Sciatic nerve (tissue), 2 donors: ENCODE data around the gene PPP6C. TPM values are rescaled to one million over a fixed set of nuclear protein-coding genes. Genes with fewer than 3 reads are reported as not detected.
"Not testable (repeated sequence)": the region's sequence is repeated elsewhere in the genome, so short reads cannot be mapped to it uniquely, and the experiment has no call there.

Source experiments
- ATAC-seq: fragments of 200-7000 bp; cut with Tn5 transposase; one replicate; pipeline ENCODE4 v1.9.1; 2020; ENCODE audit warnings: mild to moderate bottlenecking, moderate library complexity
- DNase-seq: peaks from one replicate; pipeline ENCODE4 v3.0.0-alpha.2; 2020; ENCODE audit warnings: low spot score
- intact Hi-C: fragments of 100-400 bp; cut with DNase I; formaldehyde crosslinking; loops from one replicate; pipeline ENCODE4 v1.14.2; 2022
- total RNA-seq: library from RNA; stranded (reverse); fragmentation: NEBNext Ultra II Directional; extraction: Animal tissue kit (Norgen Biotek cat#: 25700); gene quantifications from one replicate; pipeline ENCODE4 v1.2.1, GENCODE V29; 2021
- donor health status: DM: no; HTN: no; CAD: no.
- donor health status: DM: no; HTN: no; CAD: no.

The PPP6C gene
- total RNA-seq: 37.3 TPM

DNA sequence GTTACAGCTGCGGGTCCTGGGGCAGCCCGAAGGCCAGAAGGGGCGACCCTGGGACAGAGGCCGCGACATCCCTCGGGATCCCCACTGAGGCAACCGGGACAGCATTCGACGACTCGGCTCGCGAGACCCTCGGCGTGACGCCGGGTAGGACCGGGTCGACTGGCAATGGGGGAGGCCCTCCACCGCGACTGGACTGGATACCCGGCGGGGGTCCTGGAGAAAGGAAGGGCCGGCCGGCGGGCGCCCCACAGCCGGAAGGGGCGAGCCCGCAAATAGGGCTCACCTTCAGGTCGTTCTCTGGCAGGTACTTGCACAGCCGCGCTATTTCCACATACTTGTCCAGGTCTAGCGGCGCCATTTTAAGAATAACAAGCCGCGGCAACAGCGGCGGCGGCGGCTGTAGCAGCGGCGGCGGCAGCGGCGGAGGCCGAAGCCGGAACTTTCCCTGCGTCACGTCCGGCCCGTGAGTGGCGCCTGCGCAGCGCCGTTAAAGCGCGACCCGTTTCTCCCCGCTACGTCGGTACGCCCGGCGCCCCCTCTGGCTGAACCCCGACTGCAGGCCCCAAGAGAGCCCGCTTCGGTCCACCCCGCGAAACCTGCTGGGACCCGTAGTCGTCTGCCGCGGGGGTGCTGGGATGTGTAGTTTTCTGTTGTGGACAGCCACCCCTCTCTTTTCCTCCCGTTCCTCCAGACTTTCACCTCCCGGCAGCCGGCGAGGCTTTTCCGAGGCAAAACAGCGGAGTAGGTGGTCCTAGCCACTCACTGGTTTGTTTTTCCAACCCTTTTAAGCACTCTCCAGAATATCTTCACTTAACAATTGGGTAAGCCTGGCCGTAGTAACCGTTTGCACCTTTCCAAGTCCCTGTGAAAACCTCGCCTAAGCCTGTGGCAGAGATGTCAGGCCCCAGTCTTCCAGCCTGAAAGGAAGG lies at the start of gene PPP6C:
TSS of gene PPP6C (minus strand) at position 443 of the 929 bp plus-strand sequence. CDS start at position 358, 85 bp downstream.
- intact Hi-C loops: no loop called here
- ATAC-seq (peak; percentile 99), DNase-seq (peak; percentile 99)

DNA sequence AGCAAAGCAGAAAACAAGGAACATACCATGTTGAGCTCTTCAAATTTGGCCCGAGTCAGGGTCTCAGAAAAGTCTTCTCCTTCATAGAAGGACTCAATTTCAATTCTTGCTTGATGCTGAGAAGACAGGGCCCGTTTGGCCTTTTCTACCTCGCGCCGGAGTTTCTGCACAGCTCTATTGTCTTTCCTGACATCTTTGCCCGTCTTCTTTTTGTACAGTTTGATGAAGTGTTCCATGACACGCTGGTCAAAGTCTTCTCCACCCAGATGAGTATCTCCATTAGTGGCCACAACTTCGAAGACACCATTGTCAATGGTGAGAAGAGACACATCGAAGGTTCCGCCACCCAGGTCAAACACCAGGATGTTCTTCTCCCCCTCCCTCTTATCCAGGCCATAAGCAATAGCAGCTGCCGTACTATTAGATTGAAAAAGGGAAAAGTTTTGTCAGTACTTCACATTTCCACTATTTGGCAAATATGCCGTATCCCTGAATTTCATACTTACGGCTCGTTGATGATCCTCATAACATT lies 49.4 kb upstream of the PPP6C start:
- intact Hi-C loops: no loop called here
- DNase-seq: no peak
- no peak for ATAC-seq

DNA sequence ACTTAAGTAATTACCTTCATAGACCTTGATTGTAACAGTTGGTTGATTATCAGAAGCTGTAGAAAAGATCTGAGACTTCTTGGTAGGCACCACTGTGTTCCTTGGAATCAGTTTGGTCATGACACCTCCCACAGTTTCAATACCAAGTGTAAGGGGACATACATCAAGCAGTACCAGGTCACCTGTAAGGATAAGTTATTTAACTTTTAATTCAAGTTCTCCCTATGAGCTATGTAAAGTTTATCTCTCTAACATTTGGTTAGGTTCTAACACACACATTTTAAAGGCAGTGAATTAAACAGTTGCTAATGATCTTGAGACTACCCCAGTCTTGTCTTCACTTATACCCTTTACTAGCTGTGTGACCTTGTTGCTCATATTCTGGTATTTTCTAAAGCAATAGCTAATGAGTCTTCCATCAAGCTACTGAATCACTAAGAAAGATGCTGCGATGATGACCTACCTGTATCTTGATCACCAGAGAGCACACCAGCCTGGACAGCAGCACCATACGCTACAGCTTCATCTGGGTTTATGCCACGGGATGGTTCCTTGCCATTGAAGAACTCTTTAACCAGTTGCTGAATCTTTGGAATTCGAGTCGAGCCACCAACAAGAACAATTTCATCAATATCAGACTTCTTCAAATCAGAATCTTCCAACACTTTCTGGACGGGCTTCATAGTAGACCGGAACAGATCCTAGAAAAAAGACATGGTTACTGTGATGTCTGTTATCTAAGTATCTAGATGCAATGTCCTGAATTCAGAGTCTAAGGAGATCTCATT lies 48.7 kb upstream of the PPP6C start:
- ATAC-seq: no peak
- no peak for DNase-seq
- intact Hi-C loops: no loop called here

DNA sequence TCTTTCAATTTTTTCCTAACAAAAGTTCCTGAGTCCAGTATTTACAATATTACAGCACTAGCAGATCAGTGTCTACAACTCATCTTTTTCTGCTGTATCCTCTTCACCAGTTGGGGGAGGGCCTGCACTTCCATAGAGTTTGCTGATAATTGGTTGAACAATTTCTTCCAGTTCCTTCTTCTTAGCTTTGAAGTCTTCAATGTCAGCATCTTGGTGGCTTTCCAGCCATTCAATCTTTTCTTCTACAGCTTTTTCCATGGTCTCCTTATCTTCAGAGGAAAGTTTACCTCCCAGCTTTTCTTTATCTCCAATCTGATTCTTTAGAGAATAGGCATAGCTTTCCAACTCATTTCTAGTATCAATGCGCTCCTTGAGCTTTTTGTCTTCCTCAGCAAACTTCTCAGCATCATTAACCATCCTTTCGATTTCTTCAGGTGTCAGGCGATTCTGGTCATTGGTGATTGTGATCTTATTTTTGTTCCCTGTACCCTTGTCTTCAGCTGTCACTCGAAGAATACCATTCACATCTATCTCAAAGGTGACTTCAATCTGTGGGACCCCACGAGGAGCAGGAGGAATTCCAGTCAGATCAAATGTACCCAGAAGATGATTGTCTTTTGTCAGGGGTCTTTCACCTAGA lies 47.0 kb upstream of the PPP6C start:
- ATAC-seq, intact Hi-C loops, DNase-seq: not testable (repeated sequence)

DNA sequence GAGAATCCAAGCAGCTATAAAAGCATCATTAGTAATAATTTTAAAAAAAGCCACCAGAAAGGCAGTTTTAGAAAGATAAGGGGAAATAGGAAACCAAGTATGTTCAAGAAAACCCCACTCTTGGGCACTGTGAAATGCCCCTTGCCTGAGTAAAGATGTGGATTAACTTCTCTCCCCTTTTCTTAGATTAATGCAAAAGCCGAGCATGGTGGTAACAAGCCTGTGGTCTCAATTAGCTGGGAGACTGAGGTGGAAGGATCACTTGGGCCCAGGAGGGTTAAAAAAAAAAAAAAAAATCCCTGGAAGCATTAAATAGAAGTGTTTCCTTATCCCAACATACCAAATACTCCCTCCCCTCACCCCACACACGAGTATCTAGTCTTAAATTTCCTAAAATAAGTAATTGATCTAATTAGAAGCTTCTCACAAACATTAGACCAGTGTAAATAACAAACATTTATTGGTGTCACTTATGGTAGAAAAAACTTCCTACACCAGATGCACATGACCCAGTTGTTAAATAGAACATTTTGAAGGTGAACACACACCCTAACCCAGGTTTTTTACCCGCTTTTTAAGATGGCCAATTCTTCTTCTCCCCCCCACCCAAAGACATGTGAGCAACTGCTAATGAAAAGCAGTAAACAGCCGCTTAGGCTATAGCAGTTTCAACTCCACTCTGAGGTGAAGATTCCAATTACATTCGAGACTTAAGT lies 46.4 kb upstream of the PPP6C start:
- intact Hi-C loops: no loop called here
- ATAC-seq: no peak

DNA sequence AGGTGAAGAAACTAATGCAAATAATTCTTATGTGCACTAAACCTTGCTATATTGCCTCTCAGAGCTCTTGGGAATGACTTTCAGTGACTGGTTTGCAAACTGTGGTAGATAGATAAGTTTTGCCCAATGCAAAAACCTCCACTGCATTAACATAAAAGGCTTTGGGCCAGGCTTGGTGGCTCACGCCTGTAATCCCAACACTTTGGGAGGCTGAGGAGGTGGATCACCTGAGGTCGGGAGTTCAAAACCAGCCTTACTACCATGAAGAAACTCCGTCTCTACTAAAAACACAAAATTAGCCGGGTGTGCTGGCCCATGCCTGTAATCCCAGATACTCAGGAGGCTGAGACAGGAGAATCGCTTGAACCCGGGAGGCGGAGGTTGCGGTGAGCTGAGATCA lies 44.5 kb upstream of the PPP6C start:
- DNase-seq, intact Hi-C loops, ATAC-seq: not testable (repeated sequence)

More for the DNA sequence above, 46.4 kb upstream of the PPP6C start:
- DNase-seq: no peak

DNA sequence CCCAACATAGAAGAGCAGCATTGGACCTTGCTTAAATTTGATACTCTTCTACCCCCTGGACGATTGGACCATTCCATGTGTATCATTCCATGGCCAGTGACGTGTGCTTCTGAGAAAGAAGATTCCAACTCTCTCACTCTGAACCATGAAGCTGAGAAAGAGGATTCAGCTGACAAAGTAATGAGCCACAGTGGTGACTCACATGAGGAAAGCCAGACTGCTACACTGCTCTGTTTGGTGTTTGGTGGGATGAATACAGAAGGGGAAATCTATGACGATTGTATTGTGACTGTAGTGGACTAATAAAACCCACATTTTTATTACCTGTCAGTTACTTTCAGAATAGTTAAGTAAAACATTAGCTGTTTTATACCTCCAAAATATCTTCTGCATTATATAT lies 44.1 kb upstream of the PPP6C start:
- ATAC-seq: no peak
- intact Hi-C loops: no loop called here

DNA sequence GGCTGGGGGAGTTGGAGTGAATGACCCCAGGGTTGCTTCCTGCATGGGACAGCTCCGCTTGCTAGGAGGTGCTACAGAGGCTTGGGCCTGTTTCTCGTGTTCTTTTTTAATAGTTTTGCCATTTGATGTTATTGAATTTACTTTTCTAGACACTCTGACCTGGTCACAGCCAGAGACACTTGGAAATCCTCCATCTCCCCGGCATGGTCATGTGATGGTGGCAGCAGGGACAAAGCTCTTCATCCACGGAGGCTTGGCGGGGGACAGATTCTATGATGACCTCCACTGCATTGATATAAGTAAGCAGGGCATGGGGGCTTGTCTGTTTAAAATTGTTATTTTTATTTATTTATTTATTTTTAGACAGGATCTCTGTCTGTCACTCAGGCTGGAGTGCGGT lies 38.2 kb upstream of the PPP6C start:
- ATAC-seq: no peak
- intact Hi-C loops: no loop called here
- DNase-seq: no peak

More for the DNA sequence above, 44.1 kb upstream of the PPP6C start:
- no peak for DNase-seq

DNA sequence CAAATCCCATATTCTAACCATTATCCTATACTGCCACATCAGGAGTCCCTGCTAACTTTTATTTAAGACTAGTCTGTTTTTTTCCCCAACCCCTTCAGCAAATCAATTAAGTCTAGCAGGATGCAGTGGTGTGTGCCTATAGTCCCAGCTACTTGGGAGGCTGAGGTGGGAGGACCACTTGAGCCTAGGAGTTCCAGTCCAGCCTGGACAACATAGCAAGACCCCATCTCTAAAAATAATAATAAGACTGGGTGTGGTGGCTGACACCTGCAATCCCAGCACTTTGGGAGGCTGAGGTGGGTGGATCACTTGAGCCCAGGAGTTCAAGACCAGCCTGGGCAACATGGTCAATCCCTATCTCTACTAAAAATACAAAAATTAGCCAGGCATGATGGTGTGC lies 35.3 kb upstream of the PPP6C start:
- DNase-seq, intact Hi-C loops, ATAC-seq: not testable (repeated sequence)

DNA sequence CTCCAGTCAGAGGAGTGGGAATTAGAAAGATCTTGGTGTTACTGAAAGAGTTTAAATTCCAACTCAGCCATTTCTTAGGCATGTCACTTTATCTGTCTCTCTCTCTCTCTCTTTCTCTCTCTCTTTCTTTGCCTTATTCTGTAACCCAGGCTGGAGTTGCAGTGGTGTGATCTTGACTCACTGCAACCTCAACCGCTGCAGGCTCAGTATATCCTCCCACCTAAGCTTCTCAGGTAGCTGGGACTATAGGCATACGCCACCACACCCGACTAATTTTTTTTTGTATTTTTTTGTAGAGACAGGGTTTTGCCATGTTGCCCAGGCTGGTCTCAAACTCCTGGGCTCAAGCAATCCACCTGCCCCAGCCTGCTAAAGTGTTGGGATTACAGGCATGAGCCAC lies 29.0 kb upstream of the PPP6C start:
- intact Hi-C loops: no loop called here
- peak; percentile 1 for DNase-seq
- ATAC-seq: no peak

DNA sequence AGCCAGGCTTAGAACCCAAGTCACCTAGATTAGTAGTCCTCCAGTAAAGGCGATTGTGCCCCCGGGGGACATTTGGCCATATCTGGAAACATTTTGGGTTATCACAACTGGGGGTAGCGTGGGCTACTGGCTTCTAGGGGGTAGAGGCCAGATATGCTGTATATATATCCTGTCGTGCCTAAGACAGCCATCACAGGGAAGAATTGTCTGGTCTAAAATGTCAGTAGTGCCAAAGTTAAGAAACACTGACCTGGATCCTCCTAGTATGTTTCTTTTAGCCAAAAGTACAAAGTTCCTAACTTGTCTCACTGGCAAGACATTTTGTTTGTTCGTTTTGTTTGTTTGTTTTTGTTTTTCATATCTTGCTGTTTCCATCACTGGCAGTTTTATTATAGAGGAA lies 24.6 kb upstream of the PPP6C start:
- DNase-seq (no peak), ATAC-seq (no peak)
- intact Hi-C loops: no loop called here

DNA sequence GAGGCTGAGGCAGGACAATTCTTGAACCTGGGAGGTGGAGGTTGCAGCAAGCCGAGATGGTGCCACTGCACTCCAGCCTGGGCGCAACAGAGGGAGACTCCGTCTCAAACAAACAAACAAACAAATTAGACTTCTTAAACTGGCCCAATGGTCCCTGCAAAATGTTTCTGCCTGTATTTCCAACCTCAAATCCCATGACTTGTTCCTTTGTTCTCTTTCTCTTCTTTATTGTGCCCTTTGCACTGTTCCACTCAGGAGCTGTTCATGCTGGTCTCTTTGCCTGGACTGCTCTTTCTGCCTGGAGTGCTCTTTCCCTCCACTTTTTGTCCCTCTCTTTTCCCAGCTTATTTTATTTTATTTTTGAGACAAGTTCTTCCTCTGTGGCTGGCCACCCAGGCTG lies 14.9 kb upstream of the PPP6C start:
- intact Hi-C loops: no loop called here
- ATAC-seq (no peak), DNase-seq (no peak)

DNA sequence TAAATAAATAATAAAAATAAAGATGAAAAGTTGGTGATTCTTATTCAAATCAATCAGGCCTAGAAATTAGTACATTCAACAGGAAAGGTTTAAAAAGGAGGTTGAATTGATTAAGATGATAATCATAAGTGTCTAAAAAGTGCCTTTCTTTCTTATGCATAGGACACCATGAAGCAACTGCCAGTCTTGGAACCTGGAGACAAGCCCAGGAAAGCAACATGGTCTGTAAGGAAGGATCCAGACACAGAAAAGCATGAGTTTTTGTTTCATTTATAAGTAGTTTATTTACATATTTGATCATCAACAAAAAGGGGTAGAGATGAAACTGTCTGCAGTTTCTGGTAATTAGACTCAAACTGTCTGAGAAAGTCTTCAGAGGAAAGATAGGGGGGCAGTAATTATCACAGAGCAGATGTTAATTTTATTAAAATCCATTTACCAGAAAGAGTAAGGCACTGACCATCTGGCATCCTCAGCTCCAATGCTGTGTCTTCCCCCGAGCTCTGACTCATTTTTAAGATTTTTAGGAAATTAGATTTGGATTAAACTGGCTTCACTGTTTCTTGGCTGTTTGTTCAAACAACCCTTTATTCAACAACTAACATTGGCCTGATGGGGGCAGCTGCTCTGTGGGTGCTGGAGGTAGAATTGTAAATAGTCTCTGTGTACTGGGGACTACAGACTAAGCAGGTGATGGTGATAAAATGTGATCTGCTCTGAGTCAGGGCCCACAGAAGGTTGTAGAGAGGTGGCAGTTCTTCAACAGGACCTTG lies 13.4 kb upstream of the PPP6C start:
- no peak for ATAC-seq
- no peak for DNase-seq
- intact Hi-C loops: no loop called here

DNA sequence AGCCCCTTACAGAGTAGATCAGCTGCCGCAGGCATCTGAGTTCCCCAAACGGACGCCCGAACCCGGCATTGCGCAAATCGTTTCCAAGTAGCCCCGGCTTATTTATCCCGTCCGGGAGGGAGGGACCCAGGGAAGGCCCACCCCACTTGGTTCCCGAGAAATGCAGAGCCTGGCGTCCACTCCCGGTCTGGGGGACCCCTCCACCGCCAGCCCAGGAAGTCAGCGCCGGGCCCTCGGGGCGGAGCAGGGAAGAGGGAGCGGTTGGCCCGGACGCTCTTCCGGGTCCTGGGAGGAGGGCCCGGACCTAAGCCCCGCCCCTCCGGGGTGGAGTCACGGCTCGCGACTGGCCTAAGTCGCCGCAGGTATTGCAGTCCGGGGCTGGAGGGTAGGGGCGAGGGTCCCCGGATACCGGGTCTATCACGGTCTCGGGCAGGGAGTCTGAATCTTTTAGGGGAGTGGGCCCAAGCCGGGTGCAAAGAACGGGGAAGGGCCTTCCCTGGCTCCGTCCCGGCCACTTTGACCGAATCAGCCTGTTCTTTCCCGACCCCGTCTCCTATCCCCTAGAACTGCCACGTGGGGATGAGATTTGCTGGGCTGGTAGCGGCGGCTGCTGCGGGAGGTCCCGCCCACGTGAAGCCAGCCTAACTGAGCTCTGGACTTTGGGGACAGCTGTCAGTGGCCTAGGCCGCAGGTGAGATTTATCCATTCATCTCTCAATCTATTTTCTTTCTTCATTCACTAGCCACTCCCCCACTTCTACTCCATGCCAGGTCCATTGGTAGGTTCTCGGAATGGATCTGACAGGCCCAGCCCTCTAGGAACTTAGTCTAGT lies 10.8 kb upstream of the PPP6C start, which contains the start of gene RABEPK:
TSS of gene RABEPK (plus strand) at position 327 of the 832 bp plus-strand sequence. CDS start 2,472 bp downstream, outside the sequence.
- ATAC-seq: peak; percentile 99
- peak; percentile 96 for DNase-seq
- intact Hi-C loops: no loop called here

DNA sequence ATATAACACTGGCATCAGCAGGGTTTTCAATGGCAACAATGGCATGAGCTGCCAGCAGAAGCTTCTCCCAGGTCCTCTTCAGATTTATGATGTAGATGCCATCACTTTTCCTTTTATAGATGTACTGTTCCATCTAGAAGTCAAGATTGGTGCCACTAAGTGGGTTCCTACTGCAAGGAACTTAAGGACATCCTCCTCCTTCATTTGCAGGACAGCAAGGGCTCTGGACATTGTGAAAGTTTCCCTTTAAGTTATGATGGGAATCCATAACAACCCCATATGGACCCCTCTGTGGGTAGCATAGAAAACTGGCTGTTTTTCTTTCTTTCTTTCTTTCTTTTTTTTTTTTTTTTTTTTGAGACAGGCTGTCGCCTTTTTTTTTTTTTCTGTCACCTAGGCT lies 6.0 kb upstream of the PPP6C start:
- ATAC-seq, intact Hi-C loops, DNase-seq: not testable (repeated sequence)

DNA sequence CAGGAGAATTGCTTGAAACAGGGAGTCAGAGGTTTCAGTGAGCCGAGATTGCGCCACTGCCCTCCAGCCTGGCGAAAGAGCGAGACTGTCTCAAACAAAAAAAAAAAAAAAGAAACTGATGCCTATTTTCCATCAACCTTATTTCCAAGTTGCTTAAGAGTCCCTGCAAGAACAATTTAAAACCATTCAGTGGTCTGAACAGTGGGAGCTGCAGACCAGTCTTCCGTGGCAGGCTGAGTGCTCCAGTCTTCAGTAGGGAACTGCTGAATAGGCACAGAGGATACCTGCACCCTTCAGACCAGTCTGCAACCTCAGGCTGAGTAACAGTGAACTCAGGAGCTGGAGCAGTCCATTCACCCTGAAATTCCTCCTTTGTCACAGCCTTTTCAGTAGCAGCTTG lies 4.9 kb upstream of the PPP6C start:
- DNase-seq, ATAC-seq, intact Hi-C loops: not testable (repeated sequence)

DNA sequence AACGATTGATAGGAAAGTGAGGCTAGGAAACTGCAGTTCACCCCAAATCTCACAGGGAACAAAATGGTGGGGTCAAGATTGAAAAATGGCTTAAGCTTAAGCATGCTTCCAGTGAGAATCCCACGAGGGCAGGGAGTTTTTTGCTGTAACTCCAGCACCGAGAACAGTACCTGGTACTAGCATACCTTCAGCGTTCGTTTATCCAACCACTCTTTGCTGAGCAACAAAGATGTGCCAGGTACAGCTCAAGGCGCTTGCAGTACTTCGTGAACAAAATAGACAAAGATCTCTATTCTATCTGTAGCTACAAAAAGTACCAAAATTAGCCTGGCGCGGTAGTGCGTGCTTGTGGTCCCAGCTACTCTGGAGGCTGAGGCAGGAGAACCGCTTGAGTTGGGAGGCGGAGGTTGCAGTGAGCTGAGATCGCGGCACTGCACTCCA lies 778 bp upstream of the PPP6C start:
- intact Hi-C loops: no loop called here
- DNase-seq: no peak
- peak; percentile 13 for ATAC-seq
